Muscle layer of colon (tissue), 2 donors: ENCODE results near the gene MTF2.

Experiments used
- H3K27ac ChIP-seq: one replicate; pipeline ENCODE4 v1.7.0; 2013; ENCODE audit warnings: low read depth, mild to moderate bottlenecking, low read length, moderate library complexity
- H3K27me3 ChIP-seq, 2 donors: one replicate each; pipeline ENCODE4 v1.7.0; 2013; ENCODE audit warnings: low read length in 2 of 2, mild to moderate bottlenecking in 2 of 2; ENCODE audit not compliant: insufficient read depth in 2 of 2, control insufficient read depth in 1 of 2
- H3K36me3 ChIP-seq: one replicate; pipeline ENCODE4 v1.7.0; 2013; ENCODE audit warnings: mild to moderate bottlenecking, low read length; ENCODE audit not compliant: insufficient read depth
- H3K4me1 ChIP-seq: one replicate; pipeline ENCODE4 v1.7.0; 2013; ENCODE audit warnings: mild to moderate bottlenecking, low read length; ENCODE audit not compliant: insufficient read depth
- H3K4me3 ChIP-seq, 2 donors: one replicate each; pipeline ENCODE4 v1.7.0; 2013; ENCODE audit warnings: low read length in 2 of 2, low read depth in 1 of 2, mild to moderate bottlenecking in 1 of 2, moderate library complexity in 1 of 2
- H3K9ac ChIP-seq: one replicate; pipeline ENCODE4 v1.7.0; 2013; ENCODE audit warnings: low read length
- H3K9me3 ChIP-seq: one replicate; pipeline ENCODE4 v1.7.0; 2013; ENCODE audit warnings: mild to moderate bottlenecking, low read length
- donor health status: abdominal sarcoma.
- donor health status: Adenocarcinoma of cecum.

MTF2 gene

GRCh38 chr1:93083979-93084378, 4.9 kb downstream of the MTF2 start:
- Histone ChIP-seq H3K36me3 (no peaks in the 10 kb centered on the region), H3K27ac (no peak overlapping the region), H3K9ac (no peak overlapping the region), H3K27me3 (no peaks in the 10 kb centered on the region), H3K4me3 (no peak overlapping the region), H3K9me3 (no peaks in the 10 kb centered on the region), H3K4me1 (peaks cover 19% of the 10 kb centered on the region)

- H3K4me3 ChIP-seq = no peak overlapping the region
- no peaks in the 10 kb centered on the region for H3K36me3 ChIP-seq
- H3K27ac ChIP-seq = no peak overlapping the region
- no peaks in the 10 kb centered on the region for H3K4me1 ChIP-seq
- no peaks in the 10 kb centered on the region for H3K27me3 ChIP-seq
- no peak overlapping the region for H3K9ac ChIP-seq
- H3K9me3 ChIP-seq = no peaks in the 10 kb centered on the region
Observed at GRCh38 chr1:93087532-93087931, 8.4 kb downstream of the MTF2 start.

GRCh38 chr1:93093332-93094006, 14.4 kb downstream of the MTF2 start:
- Histone ChIP-seq H3K9ac (no peak overlapping the region), H3K36me3 (no peaks in the 10 kb centered on the region), H3K27ac (no peak overlapping the region), H3K9me3 (no peaks in the 10 kb centered on the region), H3K27me3 (no peaks in the 10 kb centered on the region), H3K4me3 (no peak overlapping the region), H3K4me1 (peaks cover 5% of the 10 kb centered on the region)

- Histone ChIP-seq H3K27ac (no peak overlapping the region), H3K9me3 (no peaks in the 10 kb centered on the region), H3K4me3 (no peak overlapping the region), H3K9ac (no peak overlapping the region), H3K36me3 (no peaks in the 10 kb centered on the region), H3K4me1 (peaks cover 5% of the 10 kb centered on the region), H3K27me3 (no peaks in the 10 kb centered on the region)
Observed at GRCh38 chr1:93095804-93096585, 16.9 kb downstream of the MTF2 start.

GRCh38 chr1:93102142-93102541, 23.1 kb downstream of the MTF2 start:
- Histone ChIP-seq H3K27ac (no peak overlapping the region), H3K9me3 (no peaks in the 10 kb centered on the region), H3K9ac (no peak overlapping the region), H3K4me3 (no peak overlapping the region), H3K27me3 (no peaks in the 10 kb centered on the region), H3K4me1 (peaks cover 5% of the 10 kb centered on the region), H3K36me3 (no peaks in the 10 kb centered on the region)

GRCh38 chr1:93106226-93106625, 27.1 kb downstream of the MTF2 start:
- no peaks in the 10 kb centered on the region for H3K36me3 ChIP-seq

GRCh38 chr1:93107395-93107794, 28.3 kb downstream of the MTF2 start:
- Histone ChIP-seq H3K4me1 (no peaks in the 10 kb centered on the region), H3K4me3 (no peak overlapping the region), H3K36me3 (no peaks in the 10 kb centered on the region), H3K9ac (no peak overlapping the region), H3K27ac (no peak overlapping the region), H3K9me3 (no peaks in the 10 kb centered on the region), H3K27me3 (no peaks in the 10 kb centered on the region)

More at GRCh38 chr1:93106226-93106625, 27.1 kb downstream of the MTF2 start:
- Histone ChIP-seq H3K4me1 (no peaks in the 10 kb centered on the region), H3K9ac (no peak overlapping the region), H3K27ac (no peak overlapping the region), H3K4me3 (no peak overlapping the region), H3K27me3 (no peaks in the 10 kb centered on the region), H3K9me3 (no peaks in the 10 kb centered on the region)

GRCh38 chr1:93108335-93108734, 29.3 kb downstream of the MTF2 start:
- H3K27me3 ChIP-seq = no peaks in the 10 kb centered on the region
- no peak overlapping the region for H3K27ac ChIP-seq
- H3K9me3 ChIP-seq = no peaks in the 10 kb centered on the region
- H3K36me3 ChIP-seq = no peaks in the 10 kb centered on the region
- no peak overlapping the region for H3K4me3 ChIP-seq
- no peaks in the 10 kb centered on the region for H3K4me1 ChIP-seq
- H3K9ac ChIP-seq = no peak overlapping the region

GRCh38 chr1:93109578-93109977, 30.5 kb downstream of the MTF2 start:
- H3K36me3 ChIP-seq = no peaks in the 10 kb centered on the region
- H3K4me1 ChIP-seq = no peaks in the 10 kb centered on the region
- H3K4me3 ChIP-seq = no peak overlapping the region
- no peaks in the 10 kb centered on the region for H3K9me3 ChIP-seq
- no peak overlapping the region for H3K27ac ChIP-seq
- no peak overlapping the region for H3K9ac ChIP-seq
- H3K27me3 ChIP-seq = no peaks in the 10 kb centered on the region

GRCh38 chr1:93111065-93111464, 32.0 kb downstream of the MTF2 start:
- H3K27ac ChIP-seq = no peak overlapping the region
- H3K9me3 ChIP-seq = no peaks in the 10 kb centered on the region
- no peak overlapping the region for H3K4me3 ChIP-seq
- peaks cover 1% of the 10 kb centered on the region for H3K36me3 ChIP-seq
- no peaks in the 10 kb centered on the region for H3K4me1 ChIP-seq
- H3K9ac ChIP-seq = no peak overlapping the region
- H3K27me3 ChIP-seq = no peaks in the 10 kb centered on the region

- H3K36me3 ChIP-seq = peaks cover 5% of the 10 kb centered on the region
- no peak overlapping the region for H3K27ac ChIP-seq
- H3K4me3 ChIP-seq = no peak overlapping the region
- H3K4me1 ChIP-seq = no peaks in the 10 kb centered on the region
- H3K9ac ChIP-seq = no peak overlapping the region
- no peaks in the 10 kb centered on the region for H3K27me3 ChIP-seq
- H3K9me3 ChIP-seq = no peaks in the 10 kb centered on the region
Observed at GRCh38 chr1:93111561-93111960, 32.5 kb downstream of the MTF2 start.

- peaks cover 9% of the 10 kb centered on the region for H3K36me3 ChIP-seq
- H3K27me3 ChIP-seq = no peaks in the 10 kb centered on the region
- no peaks in the 10 kb centered on the region for H3K4me1 ChIP-seq
- no peaks in the 10 kb centered on the region for H3K9me3 ChIP-seq
- H3K27ac ChIP-seq = no peak overlapping the region
- H3K9ac ChIP-seq = no peak overlapping the region
- H3K4me3 ChIP-seq = no peak overlapping the region
Observed at GRCh38 chr1:93113127-93113526, 34.0 kb downstream of the MTF2 start.
